HepG2 (cell line): ENCODE results near the gene TP53. TPM values are rescaled to one million over a fixed set of nuclear protein-coding genes. Genes with fewer than 3 reads are reported as not detected.

ENCODE experiments used
- DMAP1 ChIP-seq: IDR thresholded peaks from 2 replicates; pipeline ENCODE4 v1.6.1; 2016
- KLF16 ChIP-seq, 2 experiments: sonication (generic) in 1 of 2; formaldehyde crosslinking in 1 of 2; IDR thresholded peaks; 2 replicates each; pipeline versions ENCODE4 v1.6.1 to v1.8.0; 2016 to 2023; ENCODE audit warnings: missing genetic modification reagents in 2 of 2, missing compliant biosample characterization in 1 of 2
- KLF6 ChIP-seq: IDR thresholded peaks from 2 replicates; pipeline ENCODE4 v1.8.0; 2016; ENCODE audit warnings: missing biosample characterization, missing genetic modification reagents
- MTA1 ChIP-seq: sonication (generic); formaldehyde crosslinking; IDR thresholded peaks from 2 replicates; pipeline ENCODE4 v1.4.0; 2020; ENCODE audit warnings: missing genetic modification reagents, mild to moderate bottlenecking, borderline replicate concordance
- SP140L ChIP-seq: sonication (generic); formaldehyde crosslinking; IDR thresholded peaks from 2 replicates; pipeline ENCODE4 v1.4.0; 2020; ENCODE audit warnings: missing genetic modification reagents, borderline replicate concordance
- ZFP62 ChIP-seq: sonication (generic); formaldehyde crosslinking; IDR thresholded peaks from 2 replicates; pipeline ENCODE4 v1.4.0; 2020; ENCODE audit warnings: missing genetic modification reagents
- ZNF260 ChIP-seq: sonication (generic); formaldehyde crosslinking; IDR thresholded peaks from 2 replicates; pipeline ENCODE4 v1.4.0; 2020; ENCODE audit warnings: missing genetic modification reagents, low read depth, mild to moderate bottlenecking, borderline replicate concordance
- ZNF296 ChIP-seq: sonication (generic); formaldehyde crosslinking; conservative IDR thresholded peaks from 2 replicates; pipeline ENCODE4 v1.5.0; 2020; ENCODE audit warnings: mild to moderate bottlenecking, missing genetic modification reagents
- ZNF577 ChIP-seq: sonication (generic); formaldehyde crosslinking; IDR thresholded peaks from 2 replicates; pipeline ENCODE4 v1.4.0; 2020; ENCODE audit warnings: mild to moderate bottlenecking, low read depth, missing genetic modification reagents, borderline replicate concordance
- ZSCAN30 ChIP-seq: sonication (generic); formaldehyde crosslinking; IDR thresholded peaks from 2 replicates; pipeline ENCODE4 v1.5.0; 2020; ENCODE audit warnings: mild to moderate bottlenecking, missing genetic modification reagents
- polyA plus RNA-seq, 8 experiments: library from polyadenylated mRNA; depleted of rRNA in 3 of 8; stranded (reverse) in 7 of 8; unstranded in 1 of 8; fragments of >200 nt; fragmentation: Illumina TruSeq in 4 of 8; extraction: Trizol in 4 of 8; gene quantifications; 2 replicates each; pipeline versions ENCODE4 v1.2.1 to v1.2.3, GENCODE V29; 2011 to 2016; ENCODE audit warnings: low read depth in 4 of 8, missing spikeins in 1 of 8, mixed read lengths in 1 of 8; ENCODE audit not compliant: insufficient read depth in 1 of 8
- total RNA-seq, 5 experiments: library from RNA; depleted of rRNA; stranded (reverse); fragments of >200 nt; fragmentation: Illumina TruSeq; extraction: Trizol; gene quantifications; 2 replicates each; pipeline ENCODE4 v1.2.3, GENCODE V29; 2016; ENCODE audit warnings: low read depth in 1 of 5
- TF ChIP-seq, protein P1 (sequence below): sonication (generic); formaldehyde crosslinking; IDR thresholded peaks from 2 replicates; pipeline ENCODE4 v1.9.0; 2021; ENCODE audit warnings: missing genetic modification reagents, mild to moderate bottlenecking, borderline replicate concordance
- TF ChIP-seq, protein P2 (sequence below): sonication (generic); formaldehyde crosslinking; IDR thresholded peaks from 2 replicates; pipeline ENCODE4 v1.4.0; 2020; ENCODE audit warnings: mild to moderate bottlenecking, missing genetic modification reagents, borderline replicate concordance
- TF ChIP-seq, protein P3 (sequence below), 2 experiments: fragments of 450-650 bp in 1 of 2; sonication (generic) in 1 of 2; formaldehyde crosslinking in 1 of 2; IDR thresholded peaks; 2 replicates each; pipeline versions ENCODE4 v1.6.1 to v1.8.0; 2016 to 2022; ENCODE audit warnings: antibody characterized with exemption in 1 of 2, mild to moderate bottlenecking in 1 of 2, missing genetic modification reagents in 1 of 2
- TF ChIP-seq, protein P4 (sequence below): sonication (generic); formaldehyde crosslinking; IDR thresholded peaks from 2 replicates; pipeline ENCODE4 v1.5.1; 2020; ENCODE audit warnings: missing genetic modification reagents, mild to moderate bottlenecking, borderline replicate concordance

The TP53 gene
- total and polyA plus RNA-seq, 2 of the 13 experiments (the other 11 are each of a cell fraction or from before 2014, with no cell fraction given), result 17.1 to 29.9 TPM

DNA sequence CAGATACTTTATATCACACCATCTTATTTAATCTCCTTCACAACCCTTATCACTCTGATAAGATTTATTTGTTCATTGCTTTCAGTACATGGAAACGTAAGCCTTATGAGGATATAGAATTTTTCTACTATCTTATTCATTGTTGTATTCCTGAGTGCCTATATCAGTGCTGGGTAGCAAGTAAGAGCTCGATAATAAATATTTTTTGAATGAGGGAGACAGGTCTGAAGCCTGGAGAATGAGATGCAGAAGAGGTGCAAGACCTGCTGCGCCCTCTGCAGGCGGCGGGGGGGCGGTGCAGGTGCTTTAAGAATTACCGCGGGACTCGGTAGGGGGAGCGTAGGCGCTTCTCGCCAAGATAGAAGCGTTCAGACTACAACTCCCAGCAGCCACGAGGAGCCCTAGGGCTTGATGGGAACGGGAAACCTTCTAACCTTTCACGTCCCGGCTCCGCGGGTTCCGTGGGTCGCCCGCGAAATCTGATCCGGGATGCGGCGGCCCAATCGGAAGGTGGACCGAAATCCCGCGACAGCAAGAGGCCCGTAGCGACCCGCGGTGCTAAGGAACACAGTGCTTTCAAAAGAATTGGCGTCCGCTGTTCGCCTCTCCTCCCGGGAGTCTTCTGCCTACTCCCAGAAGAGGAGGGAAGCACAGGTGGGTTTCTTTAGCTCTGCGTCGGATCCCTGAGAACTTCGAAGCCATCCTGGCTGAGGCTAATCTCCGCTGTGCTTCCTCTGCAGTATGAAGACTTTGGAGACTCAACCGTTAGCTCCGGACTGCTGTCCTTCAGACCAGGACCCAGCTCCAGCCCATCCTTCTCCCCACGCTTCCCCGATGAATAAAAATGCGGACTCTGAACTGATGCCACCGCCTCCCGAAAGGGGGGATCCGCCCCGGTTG, 868 bp upstream of the TP53 start, which contains the start of gene WRAP53 (continued):
- TF ChIP-seq, protein P1, sequence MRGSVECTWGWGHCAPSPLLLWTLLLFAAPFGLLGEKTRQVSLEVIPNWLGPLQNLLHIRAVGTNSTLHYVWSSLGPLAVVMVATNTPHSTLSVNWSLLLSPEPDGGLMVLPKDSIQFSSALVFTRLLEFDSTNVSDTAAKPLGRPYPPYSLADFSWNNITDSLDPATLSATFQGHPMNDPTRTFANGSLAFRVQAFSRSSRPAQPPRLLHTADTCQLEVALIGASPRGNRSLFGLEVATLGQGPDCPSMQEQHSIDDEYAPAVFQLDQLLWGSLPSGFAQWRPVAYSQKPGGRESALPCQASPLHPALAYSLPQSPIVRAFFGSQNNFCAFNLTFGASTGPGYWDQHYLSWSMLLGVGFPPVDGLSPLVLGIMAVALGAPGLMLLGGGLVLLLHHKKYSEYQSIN (CRISPR knock-in tag), result no peak
- no peak for TF ChIP-seq KLF6 (CRISPR knock-in tag)
- TF ChIP-seq ZNF260 (CRISPR knock-in tag), result no peak
- no peak for TF ChIP-seq ZNF577 (CRISPR knock-in tag)
- TF ChIP-seq ZFP62, result no peak
- no peak for TF ChIP-seq DMAP1 (CRISPR knock-in tag)
- no peak for TF ChIP-seq SP140L (CRISPR knock-in tag)
- TF ChIP-seq KLF16 (CRISPR knock-in tag; IDR thresholded peaks at IDR 0.05), result peak in 1 of 2 experiments; percentile 58; a peak in 1 of 4 replicates
- TF ChIP-seq, protein P2, sequence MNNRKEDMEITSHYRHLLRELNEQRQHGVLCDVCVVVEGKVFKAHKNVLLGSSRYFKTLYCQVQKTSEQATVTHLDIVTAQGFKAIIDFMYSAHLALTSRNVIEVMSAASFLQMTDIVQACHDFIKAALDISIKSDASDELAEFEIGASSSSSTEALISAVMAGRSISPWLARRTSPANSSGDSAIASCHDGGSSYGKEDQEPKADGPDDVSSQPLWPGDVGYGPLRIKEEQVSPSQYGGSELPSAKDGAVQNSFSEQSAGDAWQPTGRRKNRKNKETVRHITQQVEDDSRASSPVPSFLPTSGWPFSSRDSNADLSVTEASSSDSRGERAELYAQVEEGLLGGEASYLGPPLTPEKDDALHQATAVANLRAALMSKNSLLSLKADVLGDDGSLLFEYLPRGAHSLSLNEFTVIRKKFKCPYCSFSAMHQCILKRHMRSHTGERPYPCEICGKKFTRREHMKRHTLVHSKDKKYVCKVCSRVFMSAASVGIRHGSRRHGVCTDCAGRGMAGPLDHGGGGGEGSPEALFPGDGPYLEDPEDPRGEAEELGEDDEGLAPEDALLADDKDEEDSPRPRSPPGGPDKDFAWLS (CRISPR knock-in tag), result no peak
- TF ChIP-seq, protein P3, sequence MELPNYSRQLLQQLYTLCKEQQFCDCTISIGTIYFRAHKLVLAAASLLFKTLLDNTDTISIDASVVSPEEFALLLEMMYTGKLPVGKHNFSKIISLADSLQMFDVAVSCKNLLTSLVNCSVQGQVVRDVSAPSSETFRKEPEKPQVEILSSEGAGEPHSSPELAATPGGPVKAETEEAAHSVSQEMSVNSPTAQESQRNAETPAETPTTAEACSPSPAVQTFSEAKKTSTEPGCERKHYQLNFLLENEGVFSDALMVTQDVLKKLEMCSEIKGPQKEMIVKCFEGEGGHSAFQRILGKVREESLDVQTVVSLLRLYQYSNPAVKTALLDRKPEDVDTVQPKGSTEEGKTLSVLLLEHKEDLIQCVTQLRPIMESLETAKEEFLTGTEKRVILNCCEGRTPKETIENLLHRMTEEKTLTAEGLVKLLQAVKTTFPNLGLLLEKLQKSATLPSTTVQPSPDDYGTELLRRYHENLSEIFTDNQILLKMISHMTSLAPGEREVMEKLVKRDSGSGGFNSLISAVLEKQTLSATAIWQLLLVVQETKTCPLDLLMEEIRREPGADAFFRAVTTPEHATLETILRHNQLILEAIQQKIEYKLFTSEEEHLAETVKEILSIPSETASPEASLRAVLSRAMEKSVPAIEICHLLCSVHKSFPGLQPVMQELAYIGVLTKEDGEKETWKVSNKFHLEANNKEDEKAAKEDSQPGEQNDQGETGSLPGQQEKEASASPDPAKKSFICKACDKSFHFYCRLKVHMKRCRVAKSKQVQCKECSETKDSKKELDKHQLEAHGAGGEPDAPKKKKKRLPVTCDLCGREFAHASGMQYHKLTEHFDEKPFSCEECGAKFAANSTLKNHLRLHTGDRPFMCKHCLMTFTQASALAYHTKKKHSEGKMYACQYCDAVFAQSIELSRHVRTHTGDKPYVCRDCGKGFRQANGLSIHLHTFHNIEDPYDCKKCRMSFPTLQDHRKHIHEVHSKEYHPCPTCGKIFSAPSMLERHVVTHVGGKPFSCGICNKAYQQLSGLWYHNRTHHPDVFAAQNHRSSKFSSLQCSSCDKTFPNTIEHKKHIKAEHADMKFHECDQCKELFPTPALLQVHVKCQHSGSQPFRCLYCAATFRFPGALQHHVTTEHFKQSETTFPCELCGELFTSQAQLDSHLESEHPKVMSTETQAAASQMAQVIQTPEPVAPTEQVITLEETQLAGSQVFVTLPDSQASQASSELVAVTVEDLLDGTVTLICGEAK (IDR thresholded peaks at IDR 0.05), result no peak
- TF ChIP-seq, protein P3 (CRISPR knock-in tag; IDR thresholded peaks at IDR 0.05), result no peak
- no peak for TF ChIP-seq ZSCAN30
- TF ChIP-seq, protein P4, sequence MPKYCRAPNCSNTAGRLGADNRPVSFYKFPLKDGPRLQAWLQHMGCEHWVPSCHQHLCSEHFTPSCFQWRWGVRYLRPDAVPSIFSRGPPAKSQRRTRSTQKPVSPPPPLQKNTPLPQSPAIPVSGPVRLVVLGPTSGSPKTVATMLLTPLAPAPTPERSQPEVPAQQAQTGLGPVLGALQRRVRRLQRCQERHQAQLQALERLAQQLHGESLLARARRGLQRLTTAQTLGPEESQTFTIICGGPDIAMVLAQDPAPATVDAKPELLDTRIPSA (CRISPR knock-in tag), result no peak; the same call in 1 of the 2 replicates
- no peak for TF ChIP-seq ZNF296
- no peak for TF ChIP-seq MTA1 (CRISPR knock-in tag)
